GM12878 (cell line): ENCODE measurements around the gene SMARCC2. TPM values are rescaled to one million over a fixed set of nuclear protein-coding genes. Genes with fewer than 3 reads are reported as not detected.
A peak's percentile ranks its signal among the peaks of the same experiment; 100 is the strongest.

Source experiments
- ATAC-seq: fragments of 200-7000 bp; cut with Tn5 transposase; 3 replicates; pipeline ENCODE4 v1.9.1; 2020; ENCODE audit warnings: mild to moderate bottlenecking, moderate library complexity
- BruUV-seq: library from RNA; stranded (reverse); fragments of 400-500 nt; replicated peaks from 2 replicates; lab custom pipeline; 2021; lab: Mats Ljungman, UMichigan
- CTCF ChIA-PET: fragments of 300-600 bp; sonication (Branson Sonifier 250); formaldehyde crosslinking; extraction: SDS; loops from one replicate; lab custom pipeline; 2021; ENCODE audit warnings: inconsistent platforms; lab: Yijun Ruan, JAX
- POLR2A ChIA-PET: fragments of 350-600 bp; formaldehyde crosslinking; extraction: SDS; loops from one replicate; lab custom pipeline; 2021; ENCODE audit warnings: inconsistent platforms; lab: Charles Lee
- RAD21 ChIA-PET: fragments of 300-600 bp; sonication (Branson Sonifier 250); formaldehyde crosslinking; loops from one replicate; lab custom pipeline; 2023; ENCODE audit warnings: antibody characterized with exemption; ENCODE audit not compliant: unreplicated experiment; lab: Charles Lee
- SMC1A ChIA-PET: fragments of 300-600 bp; sonication (Branson Sonifier 250); formaldehyde crosslinking; loops from one replicate; lab custom pipeline; 2023; ENCODE audit not compliant: unreplicated experiment, uncharacterized antibody; lab: Charles Lee
- DNase-seq: peaks from one replicate; pipeline ENCODE4 v3.0.0-alpha.2; 2011; ENCODE audit warnings: low read depth, low spot score
- FAIRE-seq: peaks from 3 replicates; lab custom pipeline; 2011; peaks lifted over from hg19 to GRCh38; lab: Jason Lieb, UNC
- H2AFZ ChIP-seq: 2 replicates; pipeline ENCODE4 v1.6.0; 2011; ENCODE audit warnings: low read depth, low read length, control low read depth; ENCODE audit not compliant: control insufficient read depth
- H3K27ac ChIP-seq: 2 replicates; pipeline ENCODE4 v1.5.1; 2011; ENCODE audit warnings: control low read depth; ENCODE audit not compliant: control insufficient read depth, insufficient read depth
- H3K27me3 ChIP-seq, 2 experiments: replicated peaks in 1 of 2; 2 replicates each; pipeline versions ENCODE4 v1.6.0 to v1.6.1; 2011; ENCODE audit warnings: low read length in 1 of 2; ENCODE audit not compliant: control insufficient read depth in 2 of 2, insufficient read depth in 2 of 2
- H3K36me3 ChIP-seq, 2 experiments: 2 replicates each; pipeline ENCODE4 v1.5.1; 2011; ENCODE audit warnings: low read length in 1 of 2; ENCODE audit not compliant: control insufficient read depth in 2 of 2, insufficient read depth in 2 of 2
- H3K4me1 ChIP-seq: 2 replicates; pipeline ENCODE4 v1.6.1; 2011; ENCODE audit warnings: mild to moderate bottlenecking, low read length, moderate library complexity, mixed read lengths; ENCODE audit not compliant: control insufficient read depth, insufficient read depth
- H3K4me2 ChIP-seq: 2 replicates; pipeline ENCODE4 v1.6.0; 2011; ENCODE audit warnings: control low read depth; ENCODE audit not compliant: control insufficient read depth, insufficient read depth
- H3K4me3 ChIP-seq: fragments of 200-600 bp; sonication (generic); 2 replicates; pipeline ENCODE4 v1.5.1; 2016
- H3K79me2 ChIP-seq: 2 replicates; pipeline ENCODE4 v1.6.0; 2011; ENCODE audit warnings: low read length; ENCODE audit not compliant: control insufficient read depth, insufficient read depth
- H3K9ac ChIP-seq: 2 replicates; pipeline ENCODE4 v1.8.0; 2011; ENCODE audit warnings: low read length, control low read depth, mixed read lengths; ENCODE audit not compliant: control insufficient read depth, insufficient read depth
- H3K9me3 ChIP-seq: replicated peaks from 3 replicates; pipeline ENCODE4 v1.5.1; 2011; ENCODE audit warnings: mild to moderate bottlenecking, low read length; ENCODE audit not compliant: control insufficient read depth, insufficient read depth
- H4K20me1 ChIP-seq: 2 replicates; pipeline ENCODE4 v1.6.0; 2011; ENCODE audit not compliant: control insufficient read depth, insufficient read depth
- CHD2 ChIP-seq: IDR thresholded peaks from 2 replicates; pipeline ENCODE4 v1.6.1; 2011; ENCODE audit warnings: low read depth, low read length, improper control_type of control experiment, borderline replicate concordance
- FOXK2 ChIP-seq: fragments of 450-650 bp; IDR thresholded peaks from 2 replicates; pipeline ENCODE4 v1.6.1; 2017; ENCODE audit warnings: mild to moderate bottlenecking, moderate library complexity
- KLF5 ChIP-seq: fragments of 450-650 bp; IDR thresholded peaks from 2 replicates; pipeline ENCODE4 v1.6.1; 2014; ENCODE audit warnings: mild to moderate bottlenecking; ENCODE audit not compliant: partially characterized antibody
- MXI1 ChIP-seq: fragments of 150-350 bp; IDR thresholded peaks from 2 replicates; pipeline ENCODE4 v1.6.1; 2011; ENCODE audit warnings: low read depth, mild to moderate bottlenecking, inconsistent platforms, low read length, improper control_type of control experiment
- RAD21 ChIP-seq: IDR thresholded peaks from 2 replicates; pipeline ENCODE4 v1.6.1; 2011; ENCODE audit warnings: mild to moderate bottlenecking, low read depth, low read length, moderate library complexity; ENCODE audit not compliant: insufficient read depth
- RELA ChIP-seq: fragments of 450-650 bp; IDR thresholded peaks from 2 replicates; pipeline ENCODE4 v1.8.0; 2014; ENCODE audit warnings: borderline replicate concordance; ENCODE audit not compliant: partially characterized antibody
- YY1 ChIP-seq: IDR thresholded peaks from 2 replicates; pipeline ENCODE4 v1.6.1; 2011; ENCODE audit warnings: low read depth, mild to moderate bottlenecking, low read length
- in situ Hi-C: fragments of 300-500 bp; cut with MboI; formaldehyde crosslinking; loops from 9 replicates; pipeline ENCODE4 v1.14.3; 2018; ENCODE audit warnings: mixed read lengths
- intact Hi-C: fragments of 100-400 bp; cut with micrococcal nuclease; formaldehyde crosslinking; loops from one replicate; pipeline ENCODE4 v1.14.2; 2022; ENCODE audit not compliant: unreplicated experiment
- polyA plus RNA-seq, 11 experiments: library from polyadenylated mRNA; depleted of rRNA in 4 of 11; unstranded in 6 of 11; stranded (reverse) in 5 of 11; fragments of >200 nt; fragmentation: Nextera tagmentation in 4 of 11; fragmentation: Illumina TruSeq in 1 of 11; extraction: Ambion mirVana in 4 of 11; extraction: Trizol in 1 of 11; gene quantifications; 1 replicate in 1 of 11; 2 replicates in 10 of 11; pipeline versions ENCODE4 v1.2.1 to v1.2.3, GENCODE V29; 2011 to 2016; ENCODE audit warnings: inconsistent platforms in 2 of 11, missing spikeins in 2 of 11, low read depth in 1 of 11
- total RNA-seq, 4 experiments: library from RNA; depleted of rRNA in 3 of 4; stranded (reverse); fragments of >200 nt in 3 of 4; fragmentation: Illumina TruSeq in 1 of 4; extraction: Trizol in 1 of 4; gene quantifications; 2 replicates each; pipeline versions ENCODE4 v1.2.1 to v1.2.3, GENCODE V29; 2013 to 2021

SMARCC2 gene
- total and polyA plus RNA-seq, 10 of the 15 experiments (the other 5 are each of a cell fraction or from before 2014, with no cell fraction given): 13.6 to 71.2 (median 42.3) TPM

DNA sequence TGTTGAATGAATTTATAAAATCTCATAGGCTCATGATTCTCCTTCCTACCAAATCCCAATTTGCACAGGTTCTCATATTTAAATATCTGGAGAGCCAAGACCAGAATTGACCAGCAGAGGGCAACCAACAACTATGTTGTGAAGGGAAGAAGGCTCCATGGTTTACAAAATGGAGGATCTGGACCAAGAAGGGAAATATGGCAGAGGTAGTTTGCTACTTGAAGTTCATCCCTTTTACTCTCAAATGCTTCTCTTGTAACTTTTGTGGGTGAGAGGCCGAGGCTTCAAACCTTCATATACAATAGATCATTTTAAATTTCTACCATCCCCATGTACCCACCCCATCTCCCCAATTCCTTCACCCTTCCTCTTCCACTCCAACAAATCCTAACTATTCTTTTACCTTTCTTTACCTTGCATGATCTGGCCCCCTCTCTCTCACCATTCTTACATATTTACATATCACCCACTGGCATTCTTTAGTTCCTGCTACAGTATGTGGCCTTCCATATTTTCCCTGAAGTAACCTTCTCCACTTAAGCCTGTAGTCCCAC lies 3.8 kb upstream of the SMARCC2 start (continued):
- TF ChIP-seq MXI1 (no peak), YY1 (peak; percentile 96)

DNA sequence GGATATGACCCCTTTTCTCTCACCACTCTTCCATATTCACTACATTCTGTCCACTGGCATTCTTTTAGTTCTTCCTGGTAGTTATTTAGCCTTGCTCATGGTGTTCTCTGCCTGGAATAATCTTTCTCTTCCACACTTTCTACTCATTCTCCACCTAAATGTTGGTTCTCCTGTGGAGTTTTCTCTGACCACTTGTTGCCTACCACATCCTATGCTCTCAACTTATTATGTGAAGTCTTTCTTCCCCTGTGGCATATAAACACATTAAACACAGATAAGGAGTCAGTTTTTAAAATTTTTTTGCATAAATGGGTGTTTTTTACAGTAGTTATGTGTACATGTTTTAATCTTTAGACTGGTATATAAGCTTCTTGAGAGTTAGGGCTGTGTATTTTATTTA lies 3.3 kb upstream of the SMARCC2 start:
- SMC1A ChIA-PET: interaction anchor here (0.7 to 6.2 kb wide), 7 partner anchors 29 to 454 kb away, joined by 3 to 68 read pairs (median 5); partner anchors contain the start of genes ESYT1 and RNF41
- Histone ChIP-seq H3K9ac (no peak overlapping the region), H2AFZ (no peak overlapping the region), H3K4me3 (no peak overlapping the region), H3K79me2 (peaks cover 16% of the 10 kb centered on the region), H3K27me3 (no peaks in the 10 kb centered on the region), H3K27ac (no peak overlapping the region), H3K4me2 (no peak overlapping the region), H4K20me1 (no peaks in the 10 kb centered on the region), H3K36me3 (no peaks in the 10 kb centered on the region), H3K4me1 (0 out of 2 replicates have a peak, but pooled peaks cover 1% of the 10 kb centered on the region), H3K9me3 (no peaks in the 10 kb centered on the region)
- DNase-seq: no peak
- intact Hi-C loops (loop anchor here (2.0 to 10.0 kb wide), 2 partner anchors 306 to 402 kb away; no protein-coding TSS in a partner anchor), in situ Hi-C loops (loop anchor here (5.0 kb wide), 1 partner anchor 275 kb away; the partner anchor contains the start of gene SPRYD4)
- POLR2A ChIA-PET: interaction anchor here (0.5 to 7.7 kb wide), 5 partner anchors 29 to 285 kb away, joined by 3 to 68 read pairs (median 3); partner anchors contain the start of genes ESYT1, RNF41 and ZC3H10
- ATAC-seq: no peak
- RAD21 ChIA-PET: interaction anchor here (0.8 to 1.6 kb wide), 4 partner anchors 29 to 272 kb away, joined by 3 to 9 read pairs (median 4); partner anchors contain the start of genes ESYT1 and RNF41
- TF ChIP-seq RAD21 (no peak), CHD2 (no peak), FOXK2 (no peak), KLF5 (no peak), RELA (no peak)
- FAIRE-seq: no peak
- CTCF ChIA-PET: interaction anchor here (0.7 to 8.9 kb wide), 22 partner anchors 11 to 456 kb away, joined by 3 to 129 read pairs (median 4); partner anchors contain the start of genes ANKRD52, ESYT1, RNF41 and TIMELESS
- BruUV-seq: no TSS peak
